Adrenal gland (tissue), 12 donors: ENCODE results near the gene CDS1. TPM values are rescaled to one million over a fixed set of nuclear protein-coding genes. Genes with fewer than 3 reads are reported as not detected.

ENCODE experiments used
- DNase-seq, 7 donors: peaks; one replicate each; pipeline ENCODE4 v3.0.0-alpha.2; 2019 to 2020
- H3K27ac ChIP-seq, 5 donors: fragments of 200-600 bp; sonication (generic) in 4 of 5; 1 replicate in 3 of 5; 2 replicates in 2 of 5; pipeline versions ENCODE4 v1.5.1 to v1.8.0; 2016 to 2020; ENCODE audit warnings: mild to moderate bottlenecking in 1 of 5
- H3K27me3 ChIP-seq: fragments of 200-600 bp; 2 replicates; pipeline ENCODE4 v1.8.0; 2021
- H3K36me3 ChIP-seq, 2 donors: fragments of 200-600 bp; replicated peaks in 1 of 2; 1 replicate in 1 of 2; 2 replicates in 1 of 2; pipeline versions ENCODE4 v1.5.1 to v1.8.0; 2018 to 2022
- H3K4me1 ChIP-seq, 2 donors: fragments of 200-600 bp; replicated peaks in 1 of 2; 1 replicate in 1 of 2; 2 replicates in 1 of 2; pipeline versions ENCODE4 v1.5.1 to v1.8.0; 2018 to 2021
- H3K4me3 ChIP-seq, 4 donors: fragments of 200-600 bp; sonication (generic) in 3 of 4; one replicate each; pipeline ENCODE4 v1.5.1; 2016 to 2018
- H3K9me3 ChIP-seq, 3 donors: fragments of 200-600 bp; sonication (generic) in 1 of 3; replicated peaks in 1 of 3; 1 replicate in 2 of 3; 2 replicates in 1 of 3; pipeline versions ENCODE4 v1.5.1 to v1.8.0; 2016 to 2021
- CTCF ChIP-seq, 6 experiments: fragments of 450-650 bp in 4 of 6; fragments of 200-600 bp in 2 of 6; sonication (generic) in 1 of 6; IDR thresholded peaks; 1 replicate in 5 of 6; 2 replicates in 1 of 6; pipeline versions ENCODE4 v1.5.1 to v1.8.0; 2016 to 2021; ENCODE audit warnings: antibody characterized with exemption in 6 of 6, mild to moderate bottlenecking in 2 of 6, moderate library complexity in 1 of 6
- POLR2A ChIP-seq, 2 donors: fragments of 450-650 bp; IDR thresholded peaks; one replicate each; pipeline ENCODE4 v1.6.1; 2017; ENCODE audit warnings: antibody characterized with exemption in 2 of 2, mild to moderate bottlenecking in 2 of 2, moderate library complexity in 1 of 2
- WGBS, 4 donors: extraction: QIAGEN DNeasy Blood & Tissue Kit in 2 of 4; methylation state at CpG; one replicate each; pipeline versions ENCODE4 v1.1.5 to v1.1.7; 2013 to 2017; 5-methylcytosine and 5-hydroxymethylcytosine counted together
- intact Hi-C, 2 donors: fragments of 100-400 bp; cut with DNase I; formaldehyde crosslinking; loops; one replicate each; pipeline versions ENCODE4 v1.14.1 to v1.15.0; 2022 to 2023
- polyA plus RNA-seq, 3 donors: library from polyadenylated mRNA; stranded (reverse); fragments of 200-250 nt in 2 of 3; fragments of 350-450 nt in 1 of 3; fragmentation: Illumina TruSeq in 1 of 3; extraction: RNeasy Lipid Tissue Mini Kit (QIAGEN cat#74804) in 1 of 3; gene quantifications; one replicate each; pipeline ENCODE4 v1.2.3, GENCODE V29; 2013 to 2014
- total RNA-seq, 9 donors: library from RNA; depleted of rRNA in 4 of 9; stranded (reverse); fragments of >200 nt in 4 of 9; fragments of 120-200 nt in 1 of 9; fragmentation: NEBNext Ultra II Directional in 1 of 9; extraction: Animal tissue kit (Norgen Biotek cat#: 25700) in 1 of 9; gene quantifications; one replicate each; pipeline versions ENCODE4 v1.1.0 to v1.2.4, GENCODE V29; 2013 to 2023
- donor health status: healthy with polysubstance abuse.
- donor health status: Bipolar disorder and iron deficiency.
- donor health status: DM: yes; HTN: yes; CAD: no.
- donor health status: DM: no; HTN: no; CAD: no.
- donor health status: DM: no; HTN: no; CAD: no.
- donor health status: DM: yes; HTN: yes; CAD: no.

The CDS1 gene
- total and polyA plus RNA-seq, 12 donors, result 2.6 to 17.8 (median 9.0) TPM

GRCh38 chr4:84632092-84632491 is 49.2 kb downstream of the CDS1 start:
- Histone ChIP-seq H3K27me3 (no peaks in the 10 kb centered on the region), H3K4me3 (no peak overlapping the region), H3K4me1 (no peaks in the 10 kb centered on the region), H3K27ac (no peak overlapping the region), H3K36me3 (no peaks in the 10 kb centered on the region), H3K9me3 (no peaks in the 10 kb centered on the region)
- TF ChIP-seq POLR2A (IDR thresholded peaks at IDR 0.05) (no peak), CTCF (IDR thresholded peaks at IDR 0.05) (no peak)
- DNase-seq, result no peak
- WGBS, 4 donors, result 67 to 89% (median 78%) methylated on average over 2 of the region's 2 CpGs
- intact Hi-C loops, result no loop called here

GRCh38 chr4:84634961-84635360 is 52.0 kb downstream of the CDS1 start:
- H3K27me3 ChIP-seq, result no peaks in the 10 kb centered on the region
- H3K4me1 ChIP-seq, result no peaks in the 10 kb centered on the region
- WGBS, 4 donors, result 43 to 61% (median 55%) methylated on average over 1 of the region's 1 CpG
- H3K4me3 ChIP-seq, result no peak overlapping the region
- H3K9me3 ChIP-seq, result no peaks in the 10 kb centered on the region
- DNase-seq, result no peak
- no peak overlapping the region for H3K27ac ChIP-seq
- H3K36me3 ChIP-seq, result no peaks in the 10 kb centered on the region
- TF ChIP-seq CTCF (IDR thresholded peaks at IDR 0.05) (no peak), POLR2A (IDR thresholded peaks at IDR 0.05) (no peak)
- intact Hi-C loops, result no loop called here

- TF ChIP-seq CTCF (IDR thresholded peaks at IDR 0.05) (no peak), POLR2A (IDR thresholded peaks at IDR 0.05) (no peak)
- intact Hi-C loops, result no loop called here
- DNase-seq, result no peak
Measured at GRCh38 chr4:84638092-84638491, 55.2 kb downstream of the CDS1 start.

GRCh38 chr4:84639145-84639544 is 56.2 kb downstream of the CDS1 start:
- no peak for DNase-seq
- no peaks in the 10 kb centered on the region for H3K36me3 ChIP-seq
- no peak overlapping the region for H3K27ac ChIP-seq
- H3K27me3 ChIP-seq, result no peaks in the 10 kb centered on the region
- no peaks in the 10 kb centered on the region for H3K9me3 ChIP-seq
- WGBS, 4 donors, result 93 to 100% (median 99%) methylated on average over 1 of the region's 1 CpG
- no peaks in the 10 kb centered on the region for H3K4me1 ChIP-seq
- no peak for TF ChIP-seq CTCF (IDR thresholded peaks at IDR 0.05)
- TF ChIP-seq POLR2A (IDR thresholded peaks at IDR 0.05), result no peak
- intact Hi-C loops, result no loop called here
- H3K4me3 ChIP-seq, result no peak overlapping the region

More at GRCh38 chr4:84638092-84638491, 55.2 kb downstream of the CDS1 start:
- Histone ChIP-seq H3K9me3 (no peaks in the 10 kb centered on the region), H3K27ac (no peak overlapping the region), H3K36me3 (no peaks in the 10 kb centered on the region), H3K4me1 (no peaks in the 10 kb centered on the region), H3K4me3 (no peak overlapping the region), H3K27me3 (no peaks in the 10 kb centered on the region)
